ENCODE data around the gene RAB11FIP2.

DNA sequence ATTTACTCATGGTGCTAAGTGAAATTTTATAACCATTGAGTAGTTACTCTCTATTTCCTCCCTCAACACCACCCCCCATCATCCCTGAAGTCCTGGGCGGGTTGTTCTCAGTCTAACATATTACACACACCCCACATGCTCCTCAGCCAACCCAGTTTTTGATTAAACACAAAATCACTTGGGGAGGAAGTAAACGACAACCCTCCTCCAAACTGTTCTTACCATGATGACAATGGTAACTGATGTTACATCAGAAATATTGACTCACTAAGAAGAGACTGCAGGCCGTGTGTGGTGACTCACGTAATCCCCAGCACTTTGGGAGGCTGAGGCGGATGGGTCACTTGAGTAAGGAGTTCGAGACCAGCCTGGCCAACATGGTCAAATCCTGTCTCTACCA, 44.2 kb downstream of the RAB11FIP2 start:
- TF ChIP-seq POLR2AphosphoS5 (IDR thresholded peaks at IDR 0.05) (no peak), POLR2A (IDR thresholded peaks at IDR 0.05) (no peak)

All from spleen (tissue), 3 donors.